ENCODE measurements around the gene RNF151. TPM values are rescaled to one million over a fixed set of nuclear protein-coding genes. Genes with fewer than 3 reads are reported as not detected.

Gene RNF151
- total and polyA plus RNA-seq, 2 of the 13 experiments (the other 11 are each of a cell fraction or from before 2014, with no cell fraction given) = not detected

DNA sequence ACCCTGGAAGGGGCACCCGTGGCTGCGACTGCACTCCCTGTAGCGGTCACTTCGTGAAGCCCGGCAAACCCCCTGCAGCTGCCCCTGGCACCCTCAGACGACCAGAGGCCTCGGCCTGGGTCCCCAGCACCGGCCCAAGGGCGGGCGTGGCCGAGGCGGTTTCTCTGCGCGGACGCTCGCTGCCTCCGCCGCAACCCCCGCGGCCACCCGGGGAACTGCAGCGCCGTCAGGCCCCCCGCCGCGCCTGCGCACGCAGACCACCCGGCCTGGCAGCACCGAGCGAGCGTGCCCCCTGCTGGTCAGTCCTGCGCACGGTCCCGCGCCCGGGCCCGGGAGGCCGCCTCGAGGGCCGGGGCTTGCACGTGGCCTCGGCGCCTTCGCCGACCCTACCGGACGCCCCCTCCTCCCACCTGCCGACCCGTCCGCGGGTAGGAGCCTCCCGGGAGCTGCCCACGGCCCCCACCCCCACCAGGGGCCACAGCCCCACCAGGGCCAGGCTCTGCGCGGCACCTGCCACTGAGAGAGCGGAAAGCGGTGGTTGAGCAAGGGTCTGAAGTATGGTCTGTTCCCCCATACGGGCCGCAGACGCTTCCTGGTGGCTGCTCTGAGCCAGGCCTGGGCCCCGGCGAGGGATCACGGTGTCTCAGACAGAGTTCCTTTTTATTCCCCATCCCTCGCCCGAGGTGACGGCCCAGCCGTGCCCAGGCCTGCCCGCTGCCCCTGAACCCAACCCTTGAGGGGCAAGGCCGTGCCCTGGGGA is 36.9 kb upstream of the RNF151 start (continued):
- peak; percentile 69; the same call in 1 of the 2 replicates for TF ChIP-seq ZNF441 (CRISPR knock-in tag; IDR thresholded peaks at IDR 0.05; ENCODE audit: borderline replicate concordance)
- TF ChIP-seq, protein P1, sequence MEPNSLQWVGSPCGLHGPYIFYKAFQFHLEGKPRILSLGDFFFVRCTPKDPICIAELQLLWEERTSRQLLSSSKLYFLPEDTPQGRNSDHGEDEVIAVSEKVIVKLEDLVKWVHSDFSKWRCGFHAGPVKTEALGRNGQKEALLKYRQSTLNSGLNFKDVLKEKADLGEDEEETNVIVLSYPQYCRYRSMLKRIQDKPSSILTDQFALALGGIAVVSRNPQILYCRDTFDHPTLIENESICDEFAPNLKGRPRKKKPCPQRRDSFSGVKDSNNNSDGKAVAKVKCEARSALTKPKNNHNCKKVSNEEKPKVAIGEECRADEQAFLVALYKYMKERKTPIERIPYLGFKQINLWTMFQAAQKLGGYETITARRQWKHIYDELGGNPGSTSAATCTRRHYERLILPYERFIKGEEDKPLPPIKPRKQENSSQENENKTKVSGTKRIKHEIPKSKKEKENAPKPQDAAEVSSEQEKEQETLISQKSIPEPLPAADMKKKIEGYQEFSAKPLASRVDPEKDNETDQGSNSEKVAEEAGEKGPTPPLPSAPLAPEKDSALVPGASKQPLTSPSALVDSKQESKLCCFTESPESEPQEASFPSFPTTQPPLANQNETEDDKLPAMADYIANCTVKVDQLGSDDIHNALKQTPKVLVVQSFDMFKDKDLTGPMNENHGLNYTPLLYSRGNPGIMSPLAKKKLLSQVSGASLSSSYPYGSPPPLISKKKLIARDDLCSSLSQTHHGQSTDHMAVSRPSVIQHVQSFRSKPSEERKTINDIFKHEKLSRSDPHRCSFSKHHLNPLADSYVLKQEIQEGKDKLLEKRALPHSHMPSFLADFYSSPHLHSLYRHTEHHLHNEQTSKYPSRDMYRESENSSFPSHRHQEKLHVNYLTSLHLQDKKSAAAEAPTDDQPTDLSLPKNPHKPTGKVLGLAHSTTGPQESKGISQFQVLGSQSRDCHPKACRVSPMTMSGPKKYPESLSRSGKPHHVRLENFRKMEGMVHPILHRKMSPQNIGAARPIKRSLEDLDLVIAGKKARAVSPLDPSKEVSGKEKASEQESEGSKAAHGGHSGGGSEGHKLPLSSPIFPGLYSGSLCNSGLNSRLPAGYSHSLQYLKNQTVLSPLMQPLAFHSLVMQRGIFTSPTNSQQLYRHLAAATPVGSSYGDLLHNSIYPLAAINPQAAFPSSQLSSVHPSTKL (CRISPR knock-in tag; IDR thresholded peaks at IDR 0.05) = peak; percentile 7; the same call in 1 of the 2 replicates
- no peak; the same call in 1 of the 2 replicates for TF ChIP-seq MEIS2 (CRISPR knock-in tag; IDR thresholded peaks at IDR 0.05)
- no peak for TF ChIP-seq SMARCE1 (IDR thresholded peaks at IDR 0.05; ENCODE audit: borderline replicate concordance)
- TF ChIP-seq THRA (CRISPR knock-in tag; IDR thresholded peaks at IDR 0.05; ENCODE audit: borderline replicate concordance) = peak; percentile 52
- TF ChIP-seq ZNF891 (CRISPR knock-in tag; IDR thresholded peaks at IDR 0.05) = no peak
- TF ChIP-seq ZNF674 (CRISPR knock-in tag; IDR thresholded peaks at IDR 0.05; ENCODE audit: low read depth) = no peak
- peak; percentile 87 for TF ChIP-seq ZNF883 (CRISPR knock-in tag; IDR thresholded peaks at IDR 0.05; ENCODE audit: not compliant biosample characterization)
- TF ChIP-seq ZNF317 (CRISPR knock-in tag; IDR thresholded peaks at IDR 0.05) = no peak
- peak; percentile 89 for TF ChIP-seq REPIN1 (CRISPR knock-in tag; IDR thresholded peaks at IDR 0.05; ENCODE audit: borderline replicate concordance, low read depth)
- TF ChIP-seq MXD3 (CRISPR knock-in tag; IDR thresholded peaks at IDR 0.05) = peak; percentile 49; the same call in 1 of the 2 replicates
- no peak for TF ChIP-seq FOSL2 (CRISPR knock-in tag; IDR thresholded peaks at IDR 0.05)
- no peak for TF ChIP-seq ZNF577 (CRISPR knock-in tag; IDR thresholded peaks at IDR 0.05; ENCODE audit: borderline replicate concordance, low read depth)
- peak; percentile 62; the same call in 1 of the 2 replicates for TF ChIP-seq GABPB1 (CRISPR knock-in tag; IDR thresholded peaks at IDR 0.05)
- peak; percentile 68; the same call in 1 of the 2 replicates for TF ChIP-seq ZBTB7B (CRISPR knock-in tag; IDR thresholded peaks at IDR 0.05)
- peak; percentile 74 for TF ChIP-seq YY1 (IDR thresholded peaks at IDR 0.05; ENCODE audit: insufficient read depth, insufficient replicate concordance, low read depth, low read length)
- TF ChIP-seq, protein P2, sequence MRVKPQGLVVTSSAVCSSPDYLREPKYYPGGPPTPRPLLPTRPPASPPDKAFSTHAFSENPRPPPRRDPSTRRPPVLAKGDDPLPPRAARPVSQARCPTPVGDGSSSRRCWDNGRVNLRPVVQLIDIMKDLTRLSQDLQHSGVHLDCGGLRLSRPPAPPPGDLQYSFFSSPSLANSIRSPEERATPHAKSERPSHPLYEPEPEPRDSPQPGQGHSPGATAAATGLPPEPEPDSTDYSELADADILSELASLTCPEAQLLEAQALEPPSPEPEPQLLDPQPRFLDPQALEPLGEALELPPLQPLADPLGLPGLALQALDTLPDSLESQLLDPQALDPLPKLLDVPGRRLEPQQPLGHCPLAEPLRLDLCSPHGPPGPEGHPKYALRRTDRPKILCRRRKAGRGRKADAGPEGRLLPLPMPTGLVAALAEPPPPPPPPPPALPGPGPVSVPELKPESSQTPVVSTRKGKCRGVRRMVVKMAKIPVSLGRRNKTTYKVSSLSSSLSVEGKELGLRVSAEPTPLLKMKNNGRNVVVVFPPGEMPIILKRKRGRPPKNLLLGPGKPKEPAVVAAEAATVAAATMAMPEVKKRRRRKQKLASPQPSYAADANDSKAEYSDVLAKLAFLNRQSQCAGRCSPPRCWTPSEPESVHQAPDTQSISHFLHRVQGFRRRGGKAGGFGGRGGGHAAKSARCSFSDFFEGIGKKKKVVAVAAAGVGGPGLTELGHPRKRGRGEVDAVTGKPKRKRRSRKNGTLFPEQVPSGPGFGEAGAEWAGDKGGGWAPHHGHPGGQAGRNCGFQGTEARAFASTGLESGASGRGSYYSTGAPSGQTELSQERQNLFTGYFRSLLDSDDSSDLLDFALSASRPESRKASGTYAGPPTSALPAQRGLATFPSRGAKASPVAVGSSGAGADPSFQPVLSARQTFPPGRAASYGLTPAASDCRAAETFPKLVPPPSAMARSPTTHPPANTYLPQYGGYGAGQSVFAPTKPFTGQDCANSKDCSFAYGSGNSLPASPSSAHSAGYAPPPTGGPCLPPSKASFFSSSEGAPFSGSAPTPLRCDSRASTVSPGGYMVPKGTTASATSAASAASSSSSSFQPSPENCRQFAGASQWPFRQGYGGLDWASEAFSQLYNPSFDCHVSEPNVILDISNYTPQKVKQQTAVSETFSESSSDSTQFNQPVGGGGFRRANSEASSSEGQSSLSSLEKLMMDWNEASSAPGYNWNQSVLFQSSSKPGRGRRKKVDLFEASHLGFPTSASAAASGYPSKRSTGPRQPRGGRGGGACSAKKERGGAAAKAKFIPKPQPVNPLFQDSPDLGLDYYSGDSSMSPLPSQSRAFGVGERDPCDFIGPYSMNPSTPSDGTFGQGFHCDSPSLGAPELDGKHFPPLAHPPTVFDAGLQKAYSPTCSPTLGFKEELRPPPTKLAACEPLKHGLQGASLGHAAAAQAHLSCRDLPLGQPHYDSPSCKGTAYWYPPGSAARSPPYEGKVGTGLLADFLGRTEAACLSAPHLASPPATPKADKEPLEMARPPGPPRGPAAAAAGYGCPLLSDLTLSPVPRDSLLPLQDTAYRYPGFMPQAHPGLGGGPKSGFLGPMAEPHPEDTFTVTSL (CRISPR knock-in tag; IDR thresholded peaks at IDR 0.05; ENCODE audit: borderline replicate concordance) = no peak

All from HepG2 (cell line).